Endothelial cell of umbilical vein (primary cell): ENCODE results near the gene DOCK4. TPM values are rescaled to one million over a fixed set of nuclear protein-coding genes. Genes with fewer than 3 reads are reported as not detected.

Experiments
- BruUV-seq: library from RNA; stranded (reverse); fragments of 400-500 nt; replicated peaks from 2 replicates; lab custom pipeline; 2021; lab: Mats Ljungman, UMichigan
- CTCF ChIA-PET: fragments of 300-600, 350-600 bp; sonication (Branson Sonifier 250); formaldehyde crosslinking; loops from one replicate; lab custom pipeline; 2021; ENCODE audit warnings: antibody characterized with exemption, inconsistent platforms; lab: Charles Lee
- POLR2A ChIA-PET: fragments of 300-600, 350-600 bp; sonication (Branson Sonifier 250); formaldehyde crosslinking; loops from one replicate; lab custom pipeline; 2021; ENCODE audit warnings: antibody characterized with exemption, inconsistent platforms; lab: Charles Lee
- DNase-seq: peaks from one replicate; pipeline ENCODE4 v3.0.0-alpha.2; 2011; ENCODE audit warnings: low read depth, low spot score
- FAIRE-seq: peaks from 2 replicates; lab custom pipeline; 2011; peaks lifted over from hg19 to GRCh38; lab: Jason Lieb, UNC
- H2AFZ ChIP-seq: 2 replicates; pipeline ENCODE4 v1.6.0; 2012; ENCODE audit warnings: low read depth, low read length, control low read depth, inconsistent platforms
- H3K27ac ChIP-seq: 2 replicates; pipeline ENCODE4 v1.5.1; 2011; ENCODE audit warnings: low read depth, mild to moderate bottlenecking, control low read depth, low read length, moderate library complexity; ENCODE audit not compliant: insufficient read depth
- H3K27me3 ChIP-seq, 2 experiments: 2 replicates each; pipeline versions ENCODE4 v1.6.0 to v1.6.1; 2011; ENCODE audit warnings: low read length in 2 of 2, mixed read lengths in 1 of 2; ENCODE audit not compliant: control insufficient read depth in 2 of 2, insufficient read depth in 2 of 2
- H3K36me3 ChIP-seq, 2 experiments: 2 replicates in 1 of 2; 3 replicates in 1 of 2; pipeline ENCODE4 v1.5.1; 2011; ENCODE audit warnings: low read length in 2 of 2, mild to moderate bottlenecking in 1 of 2, moderate library complexity in 1 of 2; ENCODE audit not compliant: control insufficient read depth in 2 of 2, insufficient read depth in 2 of 2; ENCODE audit errors: extremely low read depth in 1 of 2
- H3K4me1 ChIP-seq: 3 replicates; pipeline ENCODE4 v1.5.1; 2011; ENCODE audit warnings: mild to moderate bottlenecking, low read length; ENCODE audit not compliant: control insufficient read depth, insufficient read depth; ENCODE audit errors: extremely low read depth
- H3K4me2 ChIP-seq: 2 replicates; pipeline ENCODE4 v1.6.1; 2011; ENCODE audit warnings: low read length, control low read depth, mixed read lengths; ENCODE audit not compliant: insufficient read depth
- H3K4me3 ChIP-seq, 3 experiments: fragments of 200-600 bp in 1 of 3; sonication (generic), shearing (Covaris generic) in 1 of 3; replicated peaks in 1 of 3; 2 replicates each; pipeline ENCODE4 v1.5.1; 2011 to 2016; ENCODE audit warnings: control low read depth in 3 of 3, low read length in 3 of 3, mild to moderate bottlenecking in 2 of 3, inconsistent platforms in 1 of 3, low read depth in 1 of 3, moderate library complexity in 1 of 3; ENCODE audit not compliant: insufficient read depth in 1 of 3
- H3K79me2 ChIP-seq: 2 replicates; pipeline ENCODE4 v1.6.0; 2012; ENCODE audit warnings: low read length, inconsistent platforms; ENCODE audit not compliant: control insufficient read depth, insufficient read depth
- H3K9ac ChIP-seq: replicated peaks from 2 replicates; pipeline ENCODE3; 2011; ENCODE audit warnings: low read length, control low read depth; ENCODE audit not compliant: insufficient read depth; ENCODE audit errors: extremely low read depth
- H3K9me1 ChIP-seq: replicated peaks from 3 replicates; pipeline ENCODE4 v1.6.0; 2011; ENCODE audit warnings: mild to moderate bottlenecking, low read length; ENCODE audit not compliant: control insufficient read depth, insufficient read depth; ENCODE audit errors: extremely low read depth
- H3K9me3 ChIP-seq: replicated peaks from 2 replicates; pipeline ENCODE4 v1.5.1; 2012; ENCODE audit warnings: low read length, inconsistent platforms; ENCODE audit not compliant: control insufficient read depth, insufficient read depth
- H4K20me1 ChIP-seq: replicated peaks from 2 replicates; pipeline ENCODE3; 2011; ENCODE audit warnings: mild to moderate bottlenecking, low read length; ENCODE audit not compliant: control insufficient read depth, insufficient read depth; ENCODE audit errors: extremely low read depth
- CTCF ChIP-seq, 2 donors: IDR thresholded peaks; 1 replicate in 1 of 2; 2 replicates in 1 of 2; pipeline ENCODE4 v1.5.1; 2011; ENCODE audit warnings: low read length in 2 of 2, mild to moderate bottlenecking in 2 of 2, moderate library complexity in 2 of 2, control low read depth in 1 of 2, inconsistent platforms in 1 of 2, low read depth in 1 of 2; ENCODE audit not compliant: insufficient read depth in 1 of 2; ENCODE audit errors: extremely low read depth in 1 of 2
- EZH2 ChIP-seq: IDR thresholded peaks from 2 replicates; pipeline ENCODE4 v1.6.1; 2012; ENCODE audit warnings: borderline replicate concordance, low read depth, mild to moderate bottlenecking, moderate library complexity, low read length, inconsistent platforms; ENCODE audit not compliant: severe bottlenecking
- FOS ChIP-seq: IDR thresholded peaks from 2 replicates; pipeline ENCODE4 v1.6.1; 2011; ENCODE audit warnings: mild to moderate bottlenecking, low read length, moderate library complexity, borderline replicate concordance; ENCODE audit not compliant: insufficient read depth
- GATA2 ChIP-seq: IDR thresholded peaks from 2 replicates; pipeline ENCODE4 v1.7.0; 2011; ENCODE audit warnings: low read depth, mild to moderate bottlenecking, moderate library complexity, mixed read lengths, low read length; ENCODE audit not compliant: insufficient read length, insufficient read depth
- JUN ChIP-seq: IDR thresholded peaks from 2 replicates; pipeline ENCODE4 v1.6.1; 2011; ENCODE audit warnings: borderline replicate concordance, low read depth; ENCODE audit not compliant: insufficient read length, insufficient read depth
- MAX ChIP-seq: IDR thresholded peaks from 2 replicates; pipeline ENCODE4 v1.6.1; 2011; ENCODE audit not compliant: insufficient read depth, insufficient read length
- MYC ChIP-seq: IDR thresholded peaks from one replicate; pipeline ENCODE4 v1.6.1; 2011; ENCODE audit warnings: mild to moderate bottlenecking, low read depth, low read length
- POLR2A ChIP-seq: IDR thresholded peaks from 2 replicates; pipeline ENCODE4 v1.6.1; 2012; ENCODE audit warnings: low read depth, mild to moderate bottlenecking, control low read depth, low read length
- POLR2AphosphoS5 ChIP-seq: IDR thresholded peaks from 2 replicates; pipeline ENCODE4 v1.6.1; 2012; ENCODE audit warnings: low read depth, mild to moderate bottlenecking, control low read depth, low read length, moderate library complexity; ENCODE audit not compliant: insufficient read depth
- dilution Hi-C: fragments of 300-500 bp; cut with MboI; formaldehyde crosslinking; loops from one replicate; pipeline ENCODE4 v1.15.0; 2019; ENCODE audit warnings: low sequenced_read_pairs; ENCODE audit not compliant: extremely low pct_ligation_motif_present
- intact Hi-C: fragments of 100-400 bp; cut with micrococcal nuclease; formaldehyde crosslinking; loops from one replicate; pipeline ENCODE4 v1.10.0; 2022
- polyA plus RNA-seq, 4 experiments: library from polyadenylated mRNA; depleted of rRNA in 3 of 4; stranded (reverse) in 3 of 4; unstranded in 1 of 4; fragments of >200 nt; gene quantifications; 2 replicates each; pipeline versions ENCODE4 v1.2.1 to v1.2.3, GENCODE V29; 2011 to 2012; ENCODE audit warnings: missing spikeins in 1 of 4
- total RNA-seq: library from RNA; stranded (reverse); gene quantifications from 2 replicates; pipeline ENCODE4 v1.2.3, GENCODE V29; 2021

DOCK4 gene
- total and polyA plus RNA-seq, 2 donors (not counting 3 experiments of a cell fraction or from before 2014, with no cell fraction given): 47.4 to 164 TPM

DNA sequence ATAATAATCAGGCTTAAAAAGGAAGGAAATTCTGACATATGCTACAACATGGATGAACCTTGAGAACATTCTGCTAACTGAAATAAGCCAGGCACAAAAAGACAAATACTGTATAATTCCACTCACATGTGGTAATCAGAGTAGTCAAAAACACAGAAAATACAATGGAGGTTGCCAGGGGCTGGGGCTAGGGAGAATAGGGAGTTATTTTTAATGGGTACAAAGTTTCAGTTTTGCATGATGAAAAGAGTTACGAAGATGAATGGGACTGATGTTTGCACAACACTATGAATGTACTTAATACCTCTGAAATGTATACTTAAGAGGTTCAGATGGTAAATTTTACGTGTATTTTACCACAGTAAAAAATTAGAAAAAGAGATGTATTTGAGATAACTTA lies 145.6 kb downstream of the DOCK4 start:
- H3K79me2 ChIP-seq: peaks cover 94% of the 10 kb centered on the region
- peaks cover 12% of the 10 kb centered on the region for H4K20me1 ChIP-seq
- ChIA-PET POLR2A (no interaction called here), CTCF (no interaction called here)
- no peak for TF ChIP-seq EZH2
- no peak for TF ChIP-seq MYC
- no peak for TF ChIP-seq GATA2
- no peak for TF ChIP-seq MAX
- TF ChIP-seq POLR2A: no peak
- TF ChIP-seq CTCF (IDR thresholded peaks at IDR 0.05; ENCODE audit: extremely low read depth in 1 of 2, insufficient read depth in 1 of 2, low read depth in 1 of 2, low read length in 2 of 2): no peak
- no peak for TF ChIP-seq FOS
- TF ChIP-seq JUN: no peak
- TF ChIP-seq POLR2AphosphoS5: no peak
- H3K9me1 ChIP-seq: no peaks in the 10 kb centered on the region
- H3K9me3 ChIP-seq: no peaks in the 10 kb centered on the region
- DNase-seq (no peak), FAIRE-seq (no peak)
- H3K27me3 ChIP-seq: no peaks in the 10 kb centered on the region
- no TSS peak for BruUV-seq
- H3K9ac ChIP-seq: no peak overlapping the region
- no peak overlapping the region for H3K4me2 ChIP-seq
- H3K27ac ChIP-seq: no peak overlapping the region
- intact Hi-C loops: no loop called here
- dilution Hi-C loops: no loop called here
- H3K4me1 ChIP-seq: peaks cover 9% of the 10 kb centered on the region
- no peak overlapping the region for H3K4me3 ChIP-seq
- no peaks in the 10 kb centered on the region for H3K36me3 ChIP-seq
- H2AFZ ChIP-seq: no peak overlapping the region
